MM.1S (cell line): ENCODE data around the gene TMC6.

Experiments used
- DNase-seq: peaks from one replicate; pipeline ENCODE4 v3.0.0-alpha.2; 2015
- H2AFZ ChIP-seq: fragments of 300-600 bp; sonication (generic); 2 replicates; pipeline ENCODE4 v1.6.0; 2016; ENCODE audit warnings: antibody characterized with exemption, low read length
- H3F3A ChIP-seq: fragments of 300-600 bp; sonication (generic); 2 replicates; pipeline ENCODE4 v1.6.1; 2016; ENCODE audit warnings: mild to moderate bottlenecking, antibody characterized with exemption, low read length, moderate library complexity, mixed read lengths; ENCODE audit not compliant: insufficient read depth
- H3K27ac ChIP-seq: fragments of 300-600 bp; sonication (generic); 2 replicates; pipeline ENCODE4 v1.5.1; 2016; ENCODE audit warnings: mild to moderate bottlenecking, low read length
- H3K27me3 ChIP-seq: fragments of 300-600 bp; sonication (generic); replicated peaks from 2 replicates; pipeline ENCODE4 v1.6.0; 2016; ENCODE audit warnings: low read length; ENCODE audit not compliant: insufficient read depth
- H3K36me3 ChIP-seq: fragments of 300-600 bp; sonication (generic); replicated peaks from 2 replicates; pipeline ENCODE4 v1.6.1; 2016; ENCODE audit warnings: mild to moderate bottlenecking, low read length, mixed read lengths; ENCODE audit not compliant: insufficient read depth
- H3K4me1 ChIP-seq: fragments of 300-600 bp; sonication (generic); 2 replicates; pipeline ENCODE4 v1.6.1; 2016; ENCODE audit warnings: low read length, mixed read lengths
- H3K4me2 ChIP-seq: fragments of 300-600 bp; sonication (generic); 2 replicates; pipeline ENCODE4 v1.6.0; 2016; ENCODE audit warnings: low read depth, low read length
- H3K4me3 ChIP-seq: fragments of 300-600 bp; sonication (generic); 2 replicates; pipeline ENCODE4 v1.5.1; 2016; ENCODE audit warnings: low read length, mixed read lengths
- H3K79me2 ChIP-seq: fragments of 300-600 bp; sonication (generic); 2 replicates; pipeline ENCODE4 v1.6.1; 2016; ENCODE audit warnings: mixed run types, low read length, mixed read lengths
- H3K9ac ChIP-seq: fragments of 300-600 bp; sonication (generic); 2 replicates; pipeline ENCODE4 v1.6.1; 2016; ENCODE audit warnings: low read length, mixed read lengths
- H3K9me2 ChIP-seq: fragments of 300-600 bp; sonication (generic); replicated peaks from 2 replicates; pipeline ENCODE4 v1.6.1; 2016; ENCODE audit warnings: mild to moderate bottlenecking, low read length, mixed read lengths; ENCODE audit not compliant: insufficient read depth
- H3K9me3 ChIP-seq: fragments of 300-600 bp; sonication (generic); replicated peaks from 2 replicates; pipeline ENCODE4 v1.6.1; 2016; ENCODE audit warnings: mild to moderate bottlenecking, low read length, mixed read lengths; ENCODE audit not compliant: insufficient read depth
- H4K20me1 ChIP-seq: fragments of 300-600 bp; sonication (generic); 2 replicates; pipeline ENCODE4 v1.6.1; 2016; ENCODE audit warnings: mild to moderate bottlenecking, low read length, moderate library complexity, mixed read lengths; ENCODE audit not compliant: insufficient read depth
- CTCF ChIP-seq: fragments of 300-600 bp; sonication (generic); IDR thresholded peaks from 2 replicates; pipeline ENCODE4 v1.5.1; 2016; ENCODE audit warnings: antibody characterized with exemption, low read length, mixed read lengths
- EZH2 ChIP-seq: fragments of 300-600 bp; sonication (generic); optimal IDR thresholded peaks from 2 replicates; pipeline ENCODE3; 2017; ENCODE audit warnings: low read depth, mild to moderate bottlenecking, antibody characterized with exemption, low read length, mixed read lengths
- EZH2phosphoT487 ChIP-seq: fragments of 300-600 bp; sonication (generic); IDR thresholded peaks from 2 replicates; pipeline ENCODE4 v1.6.1; 2018; ENCODE audit warnings: antibody characterized with exemption, low read length

TMC6 gene

GRCh38 chr17:78079253-78079652, 49.3 kb downstream of the TMC6 start:
- Histone ChIP-seq H3K9ac (no peak overlapping the region), H3K4me2 (no peak overlapping the region), H3K9me3 (no peaks in the 10 kb centered on the region), H3K27me3 (no peaks in the 10 kb centered on the region), H3K27ac (no peak overlapping the region), H3K9me2 (no peaks in the 10 kb centered on the region), H3K4me1 (peaks cover 15% of the 10 kb centered on the region), H3K36me3 (no peaks in the 10 kb centered on the region), H3F3A (no peaks in the 10 kb centered on the region; the same call in 1 of the 2 replicates), H3K4me3 (no peak overlapping the region), H3K79me2 (no peaks in the 10 kb centered on the region), H4K20me1 (no peaks in the 10 kb centered on the region), H2AFZ (no peak overlapping the region)
- DNase-seq, result no peak
- TF ChIP-seq EZH2 (no peak), EZH2phosphoT487 (no peak), CTCF (no peak)

GRCh38 chr17:78075545-78075944, 53.0 kb downstream of the TMC6 start:
- H3K9me2 ChIP-seq, result no peaks in the 10 kb centered on the region
- no peak overlapping the region for H3K4me3 ChIP-seq

GRCh38 chr17:78075011-78075410, 53.5 kb downstream of the TMC6 start:
- Histone ChIP-seq H3K4me2 (no peak overlapping the region), H3K27ac (no peak overlapping the region), H3K9ac (no peak overlapping the region), H4K20me1 (no peaks in the 10 kb centered on the region), H3F3A (no peaks in the 10 kb centered on the region), H2AFZ (no peak overlapping the region), H3K4me1 (no peaks in the 10 kb centered on the region), H3K27me3 (no peaks in the 10 kb centered on the region), H3K4me3 (no peak overlapping the region), H3K36me3 (0 out of 2 replicates have a peak, but pooled peaks cover 3% of the 10 kb centered on the region), H3K9me2 (no peaks in the 10 kb centered on the region), H3K9me3 (no peaks in the 10 kb centered on the region), H3K79me2 (no peaks in the 10 kb centered on the region)
- TF ChIP-seq CTCF (no peak), EZH2 (no peak), EZH2phosphoT487 (no peak)
- DNase-seq, result no peak

More at GRCh38 chr17:78075545-78075944, 53.0 kb downstream of the TMC6 start:
- Histone ChIP-seq H3K79me2 (no peaks in the 10 kb centered on the region), H3K36me3 (0 out of 2 replicates have a peak, but pooled peaks cover 3% of the 10 kb centered on the region), H3K9ac (no peak overlapping the region), H2AFZ (no peak overlapping the region), H4K20me1 (no peaks in the 10 kb centered on the region), H3K9me3 (no peaks in the 10 kb centered on the region), H3K4me2 (no peak overlapping the region), H3F3A (no peaks in the 10 kb centered on the region), H3K27me3 (no peaks in the 10 kb centered on the region), H3K27ac (no peak overlapping the region), H3K4me1 (no peaks in the 10 kb centered on the region)
- TF ChIP-seq EZH2, result no peak
- TF ChIP-seq EZH2phosphoT487, result no peak
- no peak for TF ChIP-seq CTCF
- no peak for DNase-seq
